Lung (tissue), 12 donors: ENCODE data around the gene LRP1. TPM values are rescaled to one million over a fixed set of nuclear protein-coding genes. Genes with fewer than 3 reads are reported as not detected.
A peak's percentile ranks its signal among the peaks of the same experiment; 100 is the strongest.

Source experiments
- ATAC-seq: fragments of 200-7000 bp; cut with Tn5 transposase; one replicate; pipeline ENCODE4 v1.9.1; 2020; ENCODE audit warnings: moderate number of reproducible peaks; ENCODE audit not compliant: insufficient read depth, low FRiP score
- DNase-seq, 3 donors: peaks; one replicate each; pipeline ENCODE4 v3.0.0-alpha.2; 2013 to 2017
- H3K27ac ChIP-seq, 2 donors: one replicate each; pipeline ENCODE4 v1.5.1; 2013; ENCODE audit warnings: mild to moderate bottlenecking in 2 of 2, moderate library complexity in 2 of 2, control low read depth in 1 of 2, inconsistent platforms in 1 of 2, low read depth in 1 of 2, low read length in 1 of 2
- H3K27me3 ChIP-seq, 3 donors: one replicate each; pipeline ENCODE4 v1.5.1; 2013; ENCODE audit warnings: low read length in 2 of 3; ENCODE audit not compliant: control insufficient read depth in 3 of 3, insufficient read depth in 3 of 3
- H3K36me3 ChIP-seq, 4 donors: one replicate each; pipeline ENCODE4 v1.5.1; 2013; ENCODE audit warnings: low read length in 4 of 4, mild to moderate bottlenecking in 1 of 4, moderate library complexity in 1 of 4; ENCODE audit not compliant: control insufficient read depth in 4 of 4, insufficient read depth in 4 of 4
- H3K4me1 ChIP-seq, 5 donors: one replicate each; pipeline ENCODE4 v1.5.1; 2013; ENCODE audit warnings: low read length in 5 of 5, mild to moderate bottlenecking in 2 of 5, moderate library complexity in 1 of 5; ENCODE audit not compliant: control insufficient read depth in 5 of 5, insufficient read depth in 5 of 5
- H3K4me3 ChIP-seq: one replicate; pipeline ENCODE4 v1.5.1; 2013; ENCODE audit warnings: mild to moderate bottlenecking, control low read depth, moderate library complexity
- H3K9ac ChIP-seq, 2 donors: one replicate each; pipeline ENCODE4 v1.5.1; 2013; ENCODE audit warnings: low read length in 2 of 2, control low read depth in 1 of 2; ENCODE audit not compliant: insufficient read depth in 1 of 2
- H3K9me3 ChIP-seq, 4 donors: one replicate each; pipeline ENCODE4 v1.5.1; 2013; ENCODE audit warnings: low read length in 3 of 4, mild to moderate bottlenecking in 1 of 4, moderate library complexity in 1 of 4; ENCODE audit not compliant: control insufficient read depth in 4 of 4, insufficient read depth in 3 of 4
- CTCF ChIP-seq: IDR thresholded peaks from 2 replicates; pipeline ENCODE4 v1.5.1; 2012; ENCODE audit warnings: mild to moderate bottlenecking; ENCODE audit errors: control extremely low read depth, extremely low read depth
- WGBS, 2 donors: extraction: QIAGEN DNeasy Blood & Tissue Kit; methylation state at CpG; one replicate each; pipeline ENCODE4 v1.1.7; 2013; 5-methylcytosine and 5-hydroxymethylcytosine counted together
- polyA plus RNA-seq, 2 donors: library from polyadenylated mRNA; stranded (reverse); fragments of 200-250 nt; gene quantifications; one replicate each; pipeline ENCODE4 v1.2.1, GENCODE V29; 2013
- total RNA-seq, 2 donors: library from RNA; depleted of rRNA in 1 of 2; stranded (reverse); fragments of >200 nt in 1 of 2; gene quantifications; one replicate each; pipeline ENCODE4 v1.2.1, GENCODE V29; 2014 to 2021
- donor health status: control.
- donor health status: control.
- donor health status: Bipolar disorder and iron deficiency.
- donor health status: healthy.
- donor health status: DM: yes; HTN: yes; CAD: no.

LRP1 gene
- total and polyA plus RNA-seq, 4 donors, result 52.6 to 338 (median 122) TPM

GRCh38 chr12:57236925-57237595 is 108.8 kb downstream of the LRP1 start:
- no peak overlapping the region for H3K4me3 ChIP-seq
- peaks cover 4 to 61% (median 38%) of the 10 kb centered on the region in 3 donors for H3K27me3 ChIP-seq
- H3K36me3 ChIP-seq, result peaks cover 0 to 29% (median 13%) of the 10 kb centered on the region in 4 donors
- ATAC-seq, result no peak
- no peak overlapping the region for H3K9ac ChIP-seq
- no peak for TF ChIP-seq CTCF
- 28 to 32% methylated on average over 9 of the region's 9 CpGs for WGBS, 2 donors
- H3K4me1 ChIP-seq, result peaks cover 0 to 70% (median 9%) of the 10 kb centered on the region in 5 donors
- DNase-seq, result peak; percentile 40 to 66 (median 55)
- no peaks in the 10 kb centered on the region for H3K9me3 ChIP-seq
- H3K27ac ChIP-seq, result no peak overlapping the region

- no peak for TF ChIP-seq CTCF
- Histone ChIP-seq H3K27me3 (peaks cover 4 to 66% (median 41%) of the 10 kb centered on the region in 3 donors), H3K4me3 (no peak overlapping the region), H3K4me1 (peaks cover 0 to 71% (median 9%) of the 10 kb centered on the region in 5 donors), H3K9ac (no peak overlapping the region), H3K36me3 (peaks cover 0 to 24% (median 11%) of the 10 kb centered on the region in 4 donors), H3K27ac (no peak overlapping the region), H3K9me3 (no peaks in the 10 kb centered on the region)
- WGBS, 2 donors, result 37 to 40% methylated on average over 5 of the region's 5 CpGs
- ATAC-seq (no peak), DNase-seq (no peak)
Measured at GRCh38 chr12:57237596-57237931, 109.3 kb downstream of the LRP1 start.

- Histone ChIP-seq H3K9ac (peak overlapping the region in 1 of 2 donors; percentile 23), H3K27me3 (peaks cover 4 to 72% (median 45%) of the 10 kb centered on the region in 3 donors), H3K36me3 (peaks cover 0 to 18% (median 9%) of the 10 kb centered on the region in 4 donors), H3K4me3 (no peak overlapping the region), H3K9me3 (no peaks in the 10 kb centered on the region), H3K4me1 (peaks cover 1 to 73% (median 11%) of the 10 kb centered on the region in 5 donors), H3K27ac (no peak overlapping the region)
- 2 to 5% methylated on average over 61 to 63 of the region's 63 CpGs for whole genome bisulfite sequencing, 2 donors
- TF ChIP-seq CTCF, result no peak
- no peak for ATAC-seq
- peak; percentile 48 to 59 (median 58) for DNase-seq
Measured at GRCh38 chr12:57237932-57238853, 109.9 kb downstream of the LRP1 start.
